ENCODE data around the gene MAPK13. TPM values are rescaled to one million over a fixed set of nuclear protein-coding genes. Genes with fewer than 3 reads are reported as not detected.

Gene MAPK13
- total RNA-seq, 1 experiment from 2014 or later = 52.3 TPM

DNA sequence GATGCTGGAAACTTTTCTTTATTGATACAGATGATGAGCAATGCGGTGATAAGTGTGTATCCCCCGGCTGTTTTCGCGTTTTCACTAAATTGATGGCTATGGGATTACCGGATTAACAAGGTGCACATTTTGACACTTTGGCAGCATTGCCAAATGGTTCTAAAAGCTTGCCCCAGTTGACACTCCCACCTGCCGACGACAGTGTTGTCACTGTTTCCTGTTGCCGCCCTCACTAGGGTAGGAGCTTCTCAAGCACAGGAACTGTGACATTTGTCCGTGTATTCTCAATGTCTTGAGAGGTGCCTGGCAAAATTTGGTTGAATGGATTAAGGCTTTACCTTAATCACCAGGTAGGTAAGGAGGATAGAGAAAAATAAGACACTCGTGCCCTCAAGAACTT is 9.8 kb upstream of the MAPK13 start:
- DNase-seq = no peak
- Mint-ChIP-seq H3K27ac (ENCODE audit: unreplicated experiment) (peak overlapping the region; percentile 55), H3K27me3 (ENCODE audit: unreplicated experiment) (no peaks in the 10 kb centered on the region), H3K36me3 (ENCODE audit: insufficient read depth, unreplicated experiment) (peaks cover 22% of the 10 kb centered on the region), H3K4me1 (ENCODE audit: low read depth, unreplicated experiment) (peaks cover 11% of the 10 kb centered on the region), H3K9me3 (ENCODE audit: low read depth, unreplicated experiment) (no peaks in the 10 kb centered on the region), H3K4me3 (ENCODE audit: low read depth, unreplicated experiment) (no peak overlapping the region)
- TF ChIP-seq CTCF (IDR thresholded peaks at IDR 0.05; ENCODE audit: unreplicated experiment) = no peak
- CTCF ChIA-PET = interaction anchor here (0.7 to 1.8 kb wide), 6 partner anchors 10 to 303 kb away, joined by 4 to 7 read pairs (median 4); no protein-coding TSS in a partner anchor
- BruUV-seq (replicated peaks) = no TSS peak
- intact Hi-C loops (cut with micrococcal nuclease; ENCODE audit: unreplicated experiment) = loop anchor here (5.0 kb wide), 2 partner anchors 77 to 182 kb away; partner anchors contain the start of gene BRPF3

DNA sequence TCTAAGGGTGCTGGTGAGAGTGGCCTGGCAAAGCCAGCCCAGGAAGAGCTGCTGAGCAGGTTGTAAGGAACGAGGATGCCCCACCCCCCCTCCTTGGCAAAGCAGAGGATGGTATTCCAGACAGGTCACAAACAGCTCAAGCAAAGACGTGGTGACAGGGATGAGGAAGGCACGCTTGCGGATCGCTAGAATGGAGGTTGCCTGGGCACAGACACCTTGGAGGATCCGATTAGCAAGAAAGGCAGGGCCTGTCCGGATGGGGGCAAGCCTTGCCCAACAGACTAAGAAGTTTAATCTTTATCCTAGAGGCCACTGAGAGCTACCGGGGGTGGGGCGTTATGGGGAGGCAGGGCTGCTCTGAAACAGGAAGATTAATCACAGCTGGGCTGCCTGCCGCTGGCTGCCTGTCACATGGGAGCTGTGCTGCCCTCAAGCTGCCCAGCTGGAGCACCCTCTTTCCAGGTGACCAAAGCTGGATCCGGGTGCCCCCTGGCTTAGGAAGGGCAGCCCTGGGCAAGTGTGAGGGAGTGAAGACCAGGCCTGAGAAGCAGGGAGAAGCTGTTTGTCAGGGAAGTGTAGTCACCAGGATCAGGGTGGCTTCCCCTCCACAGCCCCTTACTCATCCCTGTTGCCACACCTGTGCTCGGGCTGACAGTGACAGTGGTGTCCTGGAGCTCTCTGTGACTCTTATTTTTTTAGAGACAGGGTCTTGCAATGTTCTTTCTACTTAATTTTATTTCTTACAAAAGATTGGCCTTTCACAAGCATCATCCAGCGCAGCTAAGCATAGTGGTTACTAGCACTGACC is 9.1 kb upstream of the MAPK13 start:
- Mint-ChIP-seq H3K4me3 (ENCODE audit: low read depth, unreplicated experiment) (no peak overlapping the region), H3K27me3 (ENCODE audit: unreplicated experiment) (no peaks in the 10 kb centered on the region), H3K9me3 (ENCODE audit: low read depth, unreplicated experiment) (no peaks in the 10 kb centered on the region), H3K27ac (ENCODE audit: unreplicated experiment) (peak overlapping the region; percentile 55), H3K36me3 (ENCODE audit: insufficient read depth, unreplicated experiment) (peaks cover 22% of the 10 kb centered on the region), H3K4me1 (ENCODE audit: low read depth, unreplicated experiment) (peaks cover 11% of the 10 kb centered on the region)
- TF ChIP-seq CTCF (IDR thresholded peaks at IDR 0.05; ENCODE audit: unreplicated experiment) = no peak
- intact Hi-C loops (cut with micrococcal nuclease; ENCODE audit: unreplicated experiment) = loop anchor here (5.0 kb wide), 2 partner anchors 76 to 181 kb away; partner anchors contain the start of gene BRPF3
- BruUV-seq (replicated peaks) = no TSS peak
- peak; percentile 38 for DNase-seq
- CTCF ChIA-PET = interaction anchor here (0.7 to 1.8 kb wide), 7 partner anchors 9 to 302 kb away, joined by 4 to 7 read pairs (median 4); partner anchors contain the start of gene MAPK13

DNA sequence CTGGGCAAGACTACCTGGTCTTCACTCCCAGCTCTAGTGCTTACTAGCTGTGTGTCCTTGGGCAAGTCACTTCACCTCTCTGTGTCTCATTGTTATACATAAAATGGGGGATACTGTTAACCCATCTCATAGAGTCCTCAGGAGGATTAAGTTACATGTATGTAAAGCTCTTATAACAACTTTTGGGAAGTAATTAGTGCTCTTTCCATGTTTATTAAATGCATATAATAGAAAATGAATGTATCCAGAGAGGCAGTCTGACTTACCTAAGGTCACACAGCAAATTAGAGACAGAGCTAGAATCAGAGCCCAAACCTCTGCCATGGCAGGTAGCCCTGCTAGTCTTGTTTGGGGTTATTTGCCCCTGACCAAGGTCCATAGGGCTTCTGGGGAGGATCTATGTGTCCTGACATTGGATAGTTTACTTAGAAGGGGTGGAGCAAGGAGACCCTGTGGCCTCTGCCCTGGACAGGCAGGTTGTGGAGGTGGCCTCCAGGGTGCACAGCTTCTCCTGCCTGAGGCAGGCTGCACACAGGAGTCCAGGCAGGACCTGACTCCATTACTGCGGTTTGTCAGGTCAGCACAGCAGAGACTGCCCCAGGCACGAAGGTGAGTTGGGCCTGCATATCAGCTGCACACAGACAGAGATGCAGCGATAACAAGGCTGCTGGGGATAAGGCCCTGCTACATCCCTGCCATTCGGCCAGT is 8.4 kb upstream of the MAPK13 start:
- BruUV-seq (replicated peaks) = no TSS peak
- no peak for TF ChIP-seq CTCF (IDR thresholded peaks at IDR 0.05; ENCODE audit: unreplicated experiment)
- Mint-ChIP-seq H3K4me3 (ENCODE audit: low read depth, unreplicated experiment) (no peak overlapping the region), H3K27me3 (ENCODE audit: unreplicated experiment) (no peaks in the 10 kb centered on the region), H3K36me3 (ENCODE audit: insufficient read depth, unreplicated experiment) (peaks cover 22% of the 10 kb centered on the region), H3K4me1 (ENCODE audit: low read depth, unreplicated experiment) (peaks cover 15% of the 10 kb centered on the region), H3K9me3 (ENCODE audit: low read depth, unreplicated experiment) (no peaks in the 10 kb centered on the region), H3K27ac (ENCODE audit: unreplicated experiment) (no peak overlapping the region)
- CTCF ChIA-PET = interaction anchor here (0.7 to 1.8 kb wide), 4 partner anchors 8 to 27 kb away, joined by 4 to 7 read pairs (median 4); partner anchors contain the start of gene MAPK13
- intact Hi-C loops (cut with micrococcal nuclease; ENCODE audit: unreplicated experiment) = loop anchor here (5.0 kb wide), 2 partner anchors 75 to 180 kb away; partner anchors contain the start of gene BRPF3
- DNase-seq = no peak

GRCh38 chr6:36122495-36123269 is 7.6 kb upstream of the MAPK13 start:
- no peaks in the 10 kb centered on the region for H3K9me3 Mint-ChIP-seq (ENCODE audit: low read depth, unreplicated experiment)
- no peak overlapping the region for H3K27ac Mint-ChIP-seq (ENCODE audit: unreplicated experiment)
- intact Hi-C loops (cut with micrococcal nuclease; ENCODE audit: unreplicated experiment) = loop anchor here (1.0 to 5.0 kb wide), 3 partner anchors 75 to 238 kb away; partner anchors contain the start of gene BRPF3
- BruUV-seq (replicated peaks) = no TSS peak
- CTCF ChIA-PET = interaction anchor here (1.4 to 1.7 kb wide), 2 partner anchors 179 to 238 kb away, joined by 5 to 6 read pairs; no protein-coding TSS in a partner anchor
- no peak overlapping the region for H3K4me3 Mint-ChIP-seq (ENCODE audit: low read depth, unreplicated experiment)
- no peaks in the 10 kb centered on the region for H3K27me3 Mint-ChIP-seq (ENCODE audit: unreplicated experiment)
- peaks cover 23% of the 10 kb centered on the region for H3K4me1 Mint-ChIP-seq (ENCODE audit: low read depth, unreplicated experiment)
- peaks cover 22% of the 10 kb centered on the region for H3K36me3 Mint-ChIP-seq (ENCODE audit: insufficient read depth, unreplicated experiment)
- TF ChIP-seq CTCF (IDR thresholded peaks at IDR 0.05; ENCODE audit: unreplicated experiment) = no peak
- no peak for DNase-seq
